IPS-18c (cell line): ENCODE data around the gene MED16.
A peak's percentile ranks its signal among the peaks of the same experiment; 100 is the strongest.
"Not testable (repeated sequence)": the region's sequence is repeated elsewhere in the genome, so short reads cannot be mapped to it uniquely, and the experiment has no call there.

Experiments used
- H3K4me3 ChIP-seq: 2 replicates; pipeline ENCODE4 v1.7.0; 2013; ENCODE audit warnings: low read depth, mild to moderate bottlenecking, low read length, moderate library complexity; ENCODE audit not compliant: insufficient read depth
- H3K9me3 ChIP-seq: one replicate; pipeline ENCODE4 v1.6.1; 2013; ENCODE audit warnings: mild to moderate bottlenecking, low read length, moderate library complexity; ENCODE audit not compliant: control insufficient read depth, insufficient read depth

Gene MED16

GRCh38 chr19:831407-832369, 61.3 kb downstream of the MED16 start:
- no peaks in the 10 kb centered on the region for H3K9me3 ChIP-seq

GRCh38 chr19:829129-829758, 63.7 kb downstream of the MED16 start:
- H3K9me3 ChIP-seq: no peaks in the 10 kb centered on the region
- H3K4me3 ChIP-seq: no peak overlapping the region

More at GRCh38 chr19:831407-832369, 61.3 kb downstream of the MED16 start:
- no peak overlapping the region for H3K4me3 ChIP-seq

DNA sequence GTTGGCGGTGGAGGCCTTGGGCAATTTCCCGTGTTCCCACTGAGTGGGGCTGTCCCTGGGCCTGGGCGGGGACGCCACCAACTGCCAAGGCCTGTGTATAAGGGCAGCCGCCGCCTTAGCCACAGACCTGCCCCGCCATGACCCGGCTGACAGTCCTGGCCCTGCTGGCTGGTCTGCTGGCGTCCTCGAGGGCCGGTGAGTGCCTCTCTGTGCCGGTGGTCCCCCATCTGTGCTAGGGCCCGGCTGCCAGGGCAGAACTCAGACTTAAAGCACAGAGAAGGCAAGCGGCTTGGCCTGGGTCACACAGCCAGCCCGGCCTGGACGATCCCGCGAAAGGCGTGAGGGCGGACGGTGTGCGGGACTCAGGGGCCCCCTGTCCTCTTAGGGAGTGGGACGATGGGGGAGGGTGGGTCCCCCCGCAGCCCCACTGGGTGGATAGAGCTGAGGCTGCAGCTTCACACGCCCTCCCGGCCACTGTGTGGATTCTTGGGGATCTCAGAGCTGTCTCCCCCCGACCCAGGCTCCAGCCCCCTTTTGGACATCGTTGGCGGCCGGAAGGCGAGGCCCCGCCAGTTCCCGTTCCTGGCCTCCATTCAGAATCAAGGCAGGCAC, 65.2 kb downstream of the MED16 start, which contains the start of gene AZU1:
Gene AZU1 (plus strand): TSS at position 128 of the 612 bp plus-strand sequence. CDS start 10 bp downstream, at position 138.
- H3K4me3 ChIP-seq: no peak within 1 kb of the TSS

DNA sequence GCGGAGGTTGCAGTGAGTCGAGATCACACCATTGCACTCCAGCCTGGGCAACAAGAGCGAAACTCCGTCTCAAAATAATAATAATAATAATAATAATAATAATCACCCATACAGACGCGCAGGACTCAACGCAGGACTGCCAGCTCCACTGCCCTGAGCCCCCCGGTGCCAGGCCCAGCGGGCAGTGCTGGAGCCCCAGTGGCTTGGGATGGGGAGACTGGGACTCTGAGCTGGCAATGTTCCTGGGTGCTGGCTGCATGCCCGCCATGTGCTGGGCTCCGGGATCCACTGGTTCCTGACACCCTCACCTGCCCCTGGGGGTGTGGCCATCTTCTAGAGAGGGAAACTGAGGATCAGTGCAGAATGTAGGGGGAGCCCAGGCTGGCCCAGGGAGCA, 65.7 kb downstream of the MED16 start:
- Histone ChIP-seq H3K4me3 (no peak overlapping the region), H3K9me3 (no peaks in the 10 kb centered on the region)

More for the DNA sequence above, 65.2 kb downstream of the MED16 start, which contains the start of gene AZU1:
- H3K9me3 ChIP-seq: no peaks in the 10 kb centered on the region

- no peak overlapping the region for H3K4me3 ChIP-seq
- no peaks in the 10 kb centered on the region for H3K9me3 ChIP-seq
Observed at GRCh38 chr19:825897-826644, 66.9 kb downstream of the MED16 start.

- no peak overlapping the region for H3K4me3 ChIP-seq
Observed at GRCh38 chr19:824885-825284, 68.1 kb downstream of the MED16 start.

DNA sequence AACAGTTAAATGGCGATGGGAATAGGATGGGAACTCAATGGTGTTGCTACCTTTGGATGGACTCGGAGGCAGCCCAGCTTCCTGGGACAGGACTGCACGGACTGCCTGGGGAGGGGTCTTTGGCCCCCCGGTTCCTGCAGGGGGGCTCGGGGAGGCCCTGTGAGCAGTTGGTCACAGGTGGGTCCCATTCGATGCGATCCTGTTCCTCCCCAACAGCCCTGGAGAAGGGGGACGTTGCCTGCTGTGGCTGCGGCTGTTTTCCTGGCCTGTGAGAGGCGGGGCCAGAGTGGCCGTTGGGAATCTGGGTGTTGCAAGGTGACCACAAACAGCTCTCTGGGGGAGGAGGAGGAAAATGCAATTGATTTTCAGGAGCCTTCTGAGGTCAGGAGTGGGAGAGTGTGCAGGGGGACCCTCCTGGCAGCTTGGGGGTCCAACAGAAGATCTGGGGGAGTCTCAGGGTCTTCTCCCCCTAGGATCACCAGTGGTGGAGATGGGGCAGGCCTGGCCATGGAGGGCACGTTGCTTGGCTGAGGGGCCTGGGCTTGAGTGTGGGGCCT, 69.3 kb downstream of the MED16 start:
- H3K4me3 ChIP-seq: no peak overlapping the region
- no peaks in the 10 kb centered on the region for H3K9me3 ChIP-seq

More at GRCh38 chr19:824885-825284, 68.1 kb downstream of the MED16 start:
- no peaks in the 10 kb centered on the region for H3K9me3 ChIP-seq

- Histone ChIP-seq H3K4me3 (peak within 1 kb of the TSS; percentile 57), H3K9me3 (no peaks in the 10 kb centered on the region)
Observed at GRCh38 chr19:821825-822503, 71.0 kb downstream of the MED16 start, which contains the start of gene PLPPR3. Gene PLPPR3 (minus strand): TSS chr19:821955. CDS start chr19:821559, 396 bp downstream.

DNA sequence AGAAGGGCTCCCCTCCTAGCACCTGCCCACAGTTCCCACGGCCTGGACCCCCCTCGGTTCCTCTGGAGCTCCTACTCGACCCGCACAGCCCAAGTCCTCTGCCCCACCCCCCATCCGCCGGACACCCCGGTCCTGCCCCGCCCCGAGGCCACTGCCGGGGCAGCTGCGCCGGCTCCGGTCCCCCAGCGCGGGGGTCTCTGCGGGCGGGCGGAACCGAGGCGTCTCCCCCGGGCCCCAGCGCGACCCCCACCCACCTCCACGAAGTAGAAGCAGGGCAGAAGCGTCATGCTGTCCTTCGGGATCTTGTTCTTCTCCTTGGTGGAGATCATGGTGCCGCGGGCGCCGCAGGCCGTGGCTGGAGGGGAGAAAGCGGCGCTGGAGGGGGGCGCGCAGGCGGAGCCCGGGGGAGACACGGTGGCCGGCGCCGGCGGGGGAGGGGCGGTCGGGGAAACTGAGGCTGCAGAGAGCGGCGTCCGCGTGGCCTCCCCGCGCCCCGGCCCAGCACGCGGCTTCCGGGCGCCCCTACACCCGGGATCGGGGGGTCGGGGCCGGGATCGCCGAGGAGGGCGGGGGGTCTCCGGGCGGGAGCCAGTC, 71.7 kb downstream of the MED16 start:
- no peaks in the 10 kb centered on the region for H3K9me3 ChIP-seq
- H3K4me3 ChIP-seq: peak overlapping the region; percentile 57

DNA sequence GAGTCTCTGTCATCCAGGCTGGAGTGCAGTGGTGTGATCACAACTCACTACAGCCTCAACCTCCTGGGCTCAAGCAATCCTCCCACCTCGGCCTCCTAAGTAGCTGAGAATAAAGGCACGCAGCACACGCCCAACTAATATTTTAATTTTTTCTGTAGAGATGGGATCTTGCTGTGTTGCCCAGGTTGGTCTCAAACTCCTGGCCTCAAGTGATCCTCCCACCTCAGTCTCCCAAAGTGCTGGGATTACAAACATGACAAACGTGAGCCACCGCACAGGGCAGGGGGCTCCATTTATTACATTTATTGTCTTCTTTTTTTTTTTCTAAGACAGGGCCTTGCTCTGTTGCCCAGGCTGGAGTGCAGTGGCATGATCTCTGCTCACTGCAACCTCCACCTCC, 72.8 kb downstream of the MED16 start:
- H3K4me3 ChIP-seq, H3K9me3 ChIP-seq: not testable (repeated sequence)
